Choroid plexus epithelial cell (primary cell): ENCODE data around the gene LRRC74A.
A peak's percentile ranks its signal among the peaks of the same experiment; 100 is the strongest.

Source experiments
- DNase-seq: peaks from one replicate; pipeline ENCODE4 v3.0.0-alpha.2; 2010; ENCODE audit warnings: low read depth
- H3K4me3 ChIP-seq: 2 replicates; pipeline ENCODE4 v1.5.1; 2011; ENCODE audit warnings: low read depth, mild to moderate bottlenecking, control low read depth, low read length, moderate library complexity
- TF ChIP-seq, protein P1 (sequence below): conservative IDR thresholded peaks from 2 replicates; pipeline ENCODE4 v1.5.1; 2011; ENCODE audit warnings: low read depth, mild to moderate bottlenecking, control low read depth, inconsistent platforms, low read length, moderate library complexity

The LRRC74A gene

DNA sequence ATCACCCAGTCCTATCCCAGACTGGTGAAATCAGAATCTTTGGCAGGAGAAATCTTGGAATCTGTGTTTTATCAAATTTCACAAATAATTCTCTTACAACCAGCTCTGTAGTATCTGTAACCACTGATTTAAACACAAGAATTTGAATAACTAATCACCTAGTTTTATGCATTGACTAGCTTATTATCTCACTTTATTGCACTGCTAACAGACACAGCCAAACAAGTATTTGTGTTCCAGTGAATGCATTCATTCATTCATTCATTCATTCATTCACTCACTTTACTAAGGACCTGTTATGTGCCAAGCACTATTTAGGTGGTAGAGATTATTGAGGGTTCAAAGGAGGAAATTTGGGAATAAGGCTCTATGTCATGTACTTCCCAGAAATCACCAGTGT, 16.2 kb downstream of the LRRC74A start:
- TF ChIP-seq, protein P1, sequence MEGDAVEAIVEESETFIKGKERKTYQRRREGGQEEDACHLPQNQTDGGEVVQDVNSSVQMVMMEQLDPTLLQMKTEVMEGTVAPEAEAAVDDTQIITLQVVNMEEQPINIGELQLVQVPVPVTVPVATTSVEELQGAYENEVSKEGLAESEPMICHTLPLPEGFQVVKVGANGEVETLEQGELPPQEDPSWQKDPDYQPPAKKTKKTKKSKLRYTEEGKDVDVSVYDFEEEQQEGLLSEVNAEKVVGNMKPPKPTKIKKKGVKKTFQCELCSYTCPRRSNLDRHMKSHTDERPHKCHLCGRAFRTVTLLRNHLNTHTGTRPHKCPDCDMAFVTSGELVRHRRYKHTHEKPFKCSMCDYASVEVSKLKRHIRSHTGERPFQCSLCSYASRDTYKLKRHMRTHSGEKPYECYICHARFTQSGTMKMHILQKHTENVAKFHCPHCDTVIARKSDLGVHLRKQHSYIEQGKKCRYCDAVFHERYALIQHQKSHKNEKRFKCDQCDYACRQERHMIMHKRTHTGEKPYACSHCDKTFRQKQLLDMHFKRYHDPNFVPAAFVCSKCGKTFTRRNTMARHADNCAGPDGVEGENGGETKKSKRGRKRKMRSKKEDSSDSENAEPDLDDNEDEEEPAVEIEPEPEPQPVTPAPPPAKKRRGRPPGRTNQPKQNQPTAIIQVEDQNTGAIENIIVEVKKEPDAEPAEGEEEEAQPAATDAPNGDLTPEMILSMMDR = no peak
- no peak for DNase-seq

DNA sequence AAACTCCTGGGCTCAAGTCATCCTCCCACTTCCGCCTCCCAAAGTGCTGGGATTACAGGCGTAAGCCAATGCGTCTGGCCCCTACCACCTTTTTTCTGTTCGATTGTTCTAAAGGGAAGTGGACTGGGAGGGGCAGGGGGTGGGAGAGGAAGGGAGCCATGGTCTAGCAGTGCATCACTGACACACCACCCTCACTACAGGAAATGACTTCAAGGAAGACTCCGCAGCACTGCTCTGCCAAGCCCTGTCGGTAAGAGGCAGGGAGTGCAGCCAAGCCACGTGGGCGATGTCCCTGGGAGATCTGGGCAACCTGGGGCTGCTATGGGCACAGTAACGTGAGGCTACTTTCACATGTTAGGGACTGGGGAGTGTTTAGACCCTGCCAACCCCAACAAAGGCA, 18.0 kb downstream of the LRRC74A start:
- TF ChIP-seq, protein P1 = peak; percentile 26
- H3K4me3 ChIP-seq = no peak overlapping the region
- DNase-seq = peak; percentile 44

More for the DNA sequence above, 16.2 kb downstream of the LRRC74A start:
- H3K4me3 ChIP-seq = no peak overlapping the region

DNA sequence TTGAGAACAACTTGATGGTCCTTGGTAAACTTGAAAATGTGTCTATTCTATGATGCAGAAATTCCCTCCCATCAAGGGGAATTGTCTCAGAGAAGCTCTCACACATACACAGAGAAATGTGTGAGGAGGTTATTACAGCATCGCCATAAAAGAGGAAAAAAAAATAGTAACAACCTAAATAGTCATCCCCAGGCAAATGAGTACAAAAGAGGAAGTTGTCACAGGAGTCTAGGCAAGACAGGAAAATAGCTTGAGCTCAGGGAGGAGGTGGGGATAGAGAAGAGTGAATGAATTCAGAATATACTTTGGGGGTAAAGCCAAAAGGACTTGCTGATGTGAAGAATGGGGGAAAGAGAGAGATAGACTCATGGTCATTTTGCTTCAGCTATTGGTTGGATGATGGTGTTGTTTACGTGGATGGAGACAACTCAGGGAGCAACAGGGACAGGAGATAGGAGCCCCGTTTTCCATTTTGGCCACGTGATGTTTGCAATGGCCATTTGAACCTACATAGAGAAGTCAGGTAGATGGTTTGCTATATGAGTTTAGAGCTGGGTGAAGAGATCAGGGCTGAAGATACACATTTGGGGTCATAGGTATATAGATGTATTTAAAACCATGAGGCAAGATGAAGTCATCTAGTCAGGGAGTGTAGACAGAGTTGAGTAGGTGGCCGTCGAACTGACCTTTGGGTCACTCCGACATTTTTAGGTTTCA, 20.3 kb downstream of the LRRC74A start:
- no peak overlapping the region for H3K4me3 ChIP-seq
- DNase-seq = no peak

DNA sequence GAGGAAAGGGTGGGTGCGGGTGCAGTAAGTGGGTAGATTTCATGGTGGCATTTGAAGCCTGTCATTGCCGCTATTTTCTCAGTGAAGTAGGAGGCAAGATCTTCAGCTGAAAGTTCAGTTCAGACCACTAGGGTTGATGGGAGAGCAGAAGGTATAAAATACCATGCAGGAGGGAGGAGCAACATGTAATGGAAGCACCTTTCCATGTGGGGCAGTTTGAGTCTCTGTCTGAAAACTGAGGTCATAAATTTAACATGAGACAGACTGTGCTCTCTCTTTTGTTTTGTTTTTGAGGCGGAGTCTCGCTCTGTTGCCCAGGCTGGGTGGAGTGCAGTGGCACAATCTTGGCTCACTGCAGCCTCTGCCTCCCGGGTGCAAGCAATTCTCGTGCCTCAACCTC, 22.7 kb downstream of the LRRC74A start:
- TF ChIP-seq, protein P1 = no peak
- H3K4me3 ChIP-seq = no peak overlapping the region
- no peak for DNase-seq

More for the DNA sequence above, 20.3 kb downstream of the LRRC74A start:
- TF ChIP-seq, protein P1 = no peak

DNA sequence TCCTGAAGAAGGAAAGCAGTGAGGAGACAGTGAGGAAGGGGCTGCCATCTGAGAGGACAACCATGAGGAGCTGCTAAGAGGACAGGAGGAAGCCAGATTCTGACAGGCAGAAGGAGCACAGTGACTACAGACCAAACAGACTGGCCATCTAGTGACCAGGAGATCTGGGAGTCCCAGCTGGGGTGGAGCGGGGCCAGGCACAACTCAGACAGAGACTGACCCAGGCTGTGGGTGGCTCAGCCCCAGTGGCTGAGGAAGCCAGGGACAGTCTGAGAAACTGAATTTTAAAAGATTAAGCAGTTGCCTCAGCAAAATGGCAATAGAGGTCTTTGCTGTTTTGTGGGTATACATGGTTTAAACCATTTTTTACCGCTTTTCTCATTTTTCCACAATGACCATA, 28.9 kb downstream of the LRRC74A start:
- no peak for DNase-seq

DNA sequence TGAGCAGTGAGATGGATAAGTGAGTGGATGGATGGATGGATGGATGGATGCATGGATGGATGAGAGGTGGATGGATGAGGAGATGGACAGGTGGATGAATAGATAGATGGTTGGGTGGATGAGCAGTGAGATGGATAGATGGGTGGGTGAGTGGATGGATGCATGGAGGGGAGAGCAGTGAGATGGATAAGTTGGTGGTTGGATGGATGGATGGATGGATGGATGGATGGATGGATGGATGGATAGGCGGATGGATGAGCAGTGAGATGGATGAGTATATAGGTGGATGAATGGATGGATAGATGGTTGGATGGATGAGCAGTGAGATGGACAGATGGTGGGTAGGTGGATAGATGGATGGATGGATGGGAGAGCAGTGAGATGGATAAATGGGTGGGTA, 30.6 kb downstream of the LRRC74A start:
- DNase-seq = no peak
- TF ChIP-seq, protein P1 = no peak
- H3K4me3 ChIP-seq = no peak overlapping the region

More for the DNA sequence above, 28.9 kb downstream of the LRRC74A start:
- TF ChIP-seq, protein P1 = no peak
- no peak overlapping the region for H3K4me3 ChIP-seq
